Measurements from ENCODE around the gene ZFYVE21.

GRCh38 chr14:103740991-103741689 lies 25.5 kb downstream of the ZFYVE21 start:
- TF ChIP-seq CTCF (IDR thresholded peaks at IDR 0.05) (no peak), POLR2A (IDR thresholded peaks at IDR 0.05) (no peak)

Measured in ovary (tissue), 3 donors.